DOHH2 (cell line): ENCODE data around the gene MYCBP2.

Source experiments
- H3F3A ChIP-seq: fragments of 200-600 bp; sonication (generic), shearing (Covaris generic); 2 replicates; pipeline ENCODE4 v1.6.0; 2016; ENCODE audit warnings: antibody characterized with exemption, mild to moderate bottlenecking; ENCODE audit not compliant: control insufficient read depth, insufficient read depth
- H3K27ac ChIP-seq: fragments of 200-600 bp; sonication (generic); 2 replicates; pipeline ENCODE4 v1.5.1; 2014; ENCODE audit warnings: low read depth, mild to moderate bottlenecking, low read length, moderate library complexity
- H3K27me3 ChIP-seq: fragments of 200-600 bp; sonication (generic); 2 replicates; pipeline ENCODE4 v1.6.1; 2014; ENCODE audit warnings: mild to moderate bottlenecking, low read length, mixed read lengths; ENCODE audit not compliant: control insufficient read depth
- H3K36me3 ChIP-seq: fragments of 200-600 bp; sonication (generic); 2 replicates; pipeline ENCODE4 v1.6.1; 2014; ENCODE audit warnings: mild to moderate bottlenecking, low read length, moderate library complexity, mixed read lengths; ENCODE audit not compliant: control insufficient read depth
- H3K4me1 ChIP-seq: fragments of 200-600 bp; sonication (generic); 2 replicates; pipeline ENCODE4 v1.6.1; 2014; ENCODE audit warnings: mild to moderate bottlenecking, low read length, mixed read lengths; ENCODE audit not compliant: control insufficient read depth
- H3K4me2 ChIP-seq: fragments of 200-600 bp; sonication (generic); 2 replicates; pipeline ENCODE4 v1.6.0; 2014; ENCODE audit warnings: mild to moderate bottlenecking, low read length, moderate library complexity
- H3K4me3 ChIP-seq: fragments of 200-600 bp; sonication (generic); 2 replicates; pipeline ENCODE4 v1.5.1; 2014; ENCODE audit warnings: mild to moderate bottlenecking, low read length, mixed read lengths
- H3K79me2 ChIP-seq: fragments of 200-600 bp; sonication (generic); 2 replicates; pipeline ENCODE4 v1.6.1; 2014; ENCODE audit warnings: mild to moderate bottlenecking, low read length, mixed read lengths; ENCODE audit not compliant: control insufficient read depth
- H3K9me2 ChIP-seq: fragments of 200-600 bp; sonication (generic); replicated peaks from 2 replicates; pipeline ENCODE4 v1.6.1; 2014; ENCODE audit warnings: mild to moderate bottlenecking, low read length, mixed read lengths; ENCODE audit not compliant: control insufficient read depth
- H3K9me3 ChIP-seq: fragments of 200-600 bp; sonication (generic); 2 replicates; pipeline ENCODE4 v1.6.1; 2014; ENCODE audit warnings: antibody characterized with exemption, low read length, mixed read lengths; ENCODE audit not compliant: control insufficient read depth, insufficient read depth
- H4K20me1 ChIP-seq: fragments of 200-600 bp; sonication (generic); 2 replicates; pipeline ENCODE4 v1.6.0; 2014; ENCODE audit warnings: low read depth, mild to moderate bottlenecking, antibody characterized with exemption, low read length, moderate library complexity; ENCODE audit not compliant: control insufficient read depth, insufficient read depth
- CTCF ChIP-seq: fragments of 200-600 bp; sonication (generic); IDR thresholded peaks from one replicate; pipeline ENCODE4 v1.5.1; 2014; ENCODE audit warnings: antibody characterized with exemption, mild to moderate bottlenecking, low read depth, low read length; ENCODE audit not compliant: poor library complexity, severe bottlenecking
- EZH2phosphoT487 ChIP-seq: fragments of 200-600 bp; sonication (generic); IDR thresholded peaks from 2 replicates; pipeline ENCODE4 v1.6.1; 2017; ENCODE audit warnings: borderline replicate concordance, mild to moderate bottlenecking, antibody characterized with exemption, low read length, moderate library complexity, mixed read lengths

Gene MYCBP2

DNA sequence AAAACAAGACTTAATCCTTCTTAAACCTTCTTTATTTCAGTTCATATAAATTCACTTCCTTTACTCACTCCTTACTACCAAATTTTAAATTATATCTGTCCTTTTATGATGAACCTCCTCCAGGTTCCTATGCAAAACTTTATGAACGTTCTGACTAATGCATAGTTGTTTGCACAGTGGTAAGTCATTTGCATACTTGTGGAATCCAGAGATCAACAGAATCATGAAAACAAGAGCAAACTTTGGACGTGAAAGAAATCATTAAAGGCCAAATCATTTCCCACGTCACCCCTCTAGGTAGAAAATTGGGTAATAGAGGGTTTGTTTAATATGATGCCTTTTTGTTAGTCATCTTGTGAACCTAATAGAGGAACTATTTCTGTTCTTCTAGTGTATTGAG lies 32.3 kb upstream of the MYCBP2 start:
- Histone ChIP-seq H3K36me3 (no peaks in the 10 kb centered on the region), H3K9me2 (no peaks in the 10 kb centered on the region), H3K79me2 (no peaks in the 10 kb centered on the region), H4K20me1 (no peaks in the 10 kb centered on the region), H3K27me3 (no peaks in the 10 kb centered on the region), H3F3A (peaks cover 3% of the 10 kb centered on the region; the same call in 1 of the 2 replicates), H3K4me3 (no peak overlapping the region), H3K4me2 (no peak overlapping the region), H3K4me1 (peaks cover 14% of the 10 kb centered on the region), H3K27ac (no peak overlapping the region), H3K9me3 (no peaks in the 10 kb centered on the region)
- TF ChIP-seq EZH2phosphoT487 (no peak), CTCF (no peak)

- Histone ChIP-seq H3K9me2 (no peaks in the 10 kb centered on the region), H4K20me1 (no peaks in the 10 kb centered on the region), H3K9me3 (no peaks in the 10 kb centered on the region), H3K4me2 (no peak overlapping the region), H3K36me3 (no peaks in the 10 kb centered on the region), H3K27me3 (no peaks in the 10 kb centered on the region), H3K4me1 (peaks cover 24% of the 10 kb centered on the region), H3K27ac (no peak overlapping the region), H3K4me3 (no peak overlapping the region), H3K79me2 (no peaks in the 10 kb centered on the region), H3F3A (peaks cover 4% of the 10 kb centered on the region; the same call in 1 of the 2 replicates)
- TF ChIP-seq CTCF (no peak), EZH2phosphoT487 (no peak)
These were observed 31.1 kb upstream of the MYCBP2 start for GRCh38 chr13:77358001-77358400.

DNA sequence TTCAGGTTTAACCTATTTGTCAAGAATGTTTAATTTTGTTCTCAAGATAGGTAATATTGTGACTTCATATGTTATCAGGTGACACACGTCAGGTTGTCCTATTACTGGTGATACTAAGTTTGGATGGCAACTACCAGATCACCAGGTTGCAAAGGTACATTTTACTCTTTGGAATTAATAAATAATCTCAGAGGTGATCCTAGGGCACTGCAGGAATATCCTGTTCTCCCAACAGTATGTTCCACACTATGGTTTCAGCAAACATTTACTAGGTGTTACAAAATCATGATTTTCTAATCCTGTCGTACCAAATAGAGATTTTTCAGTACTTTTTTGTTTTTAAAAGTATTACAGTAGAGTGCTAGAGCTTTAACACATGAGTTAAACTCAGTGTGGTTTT lies 29.3 kb upstream of the MYCBP2 start:
- no peaks in the 10 kb centered on the region for H4K20me1 ChIP-seq
- H3F3A ChIP-seq: peaks cover 4% of the 10 kb centered on the region; the same call in 1 of the 2 replicates
- no peak overlapping the region for H3K27ac ChIP-seq
- no peaks in the 10 kb centered on the region for H3K9me2 ChIP-seq
- no peak overlapping the region for H3K4me3 ChIP-seq
- H3K9me3 ChIP-seq: no peaks in the 10 kb centered on the region
- H3K36me3 ChIP-seq: no peaks in the 10 kb centered on the region
- H3K4me2 ChIP-seq: no peak overlapping the region
- H3K79me2 ChIP-seq: no peaks in the 10 kb centered on the region
- no peaks in the 10 kb centered on the region for H3K27me3 ChIP-seq
- H3K4me1 ChIP-seq: peaks cover 24% of the 10 kb centered on the region
- TF ChIP-seq EZH2phosphoT487 (no peak), CTCF (no peak)
